Hepatocyte (in vitro differentiated cells): Measurements from ENCODE around the gene SKAP1.

Experiments
- CTCF ChIP-seq: fragments of 200-600 bp; sonication (generic); IDR thresholded peaks from 2 replicates; pipeline ENCODE4 v1.5.1; 2016; ENCODE audit warnings: antibody characterized with exemption, mild to moderate bottlenecking; ENCODE audit not compliant: poor library complexity
- EZH2 ChIP-seq: fragments of 200-600 bp; sonication (generic); IDR thresholded peaks from 2 replicates; pipeline ENCODE4 v1.6.1; 2016; ENCODE audit warnings: antibody characterized with exemption, mild to moderate bottlenecking, borderline replicate concordance

DNA sequence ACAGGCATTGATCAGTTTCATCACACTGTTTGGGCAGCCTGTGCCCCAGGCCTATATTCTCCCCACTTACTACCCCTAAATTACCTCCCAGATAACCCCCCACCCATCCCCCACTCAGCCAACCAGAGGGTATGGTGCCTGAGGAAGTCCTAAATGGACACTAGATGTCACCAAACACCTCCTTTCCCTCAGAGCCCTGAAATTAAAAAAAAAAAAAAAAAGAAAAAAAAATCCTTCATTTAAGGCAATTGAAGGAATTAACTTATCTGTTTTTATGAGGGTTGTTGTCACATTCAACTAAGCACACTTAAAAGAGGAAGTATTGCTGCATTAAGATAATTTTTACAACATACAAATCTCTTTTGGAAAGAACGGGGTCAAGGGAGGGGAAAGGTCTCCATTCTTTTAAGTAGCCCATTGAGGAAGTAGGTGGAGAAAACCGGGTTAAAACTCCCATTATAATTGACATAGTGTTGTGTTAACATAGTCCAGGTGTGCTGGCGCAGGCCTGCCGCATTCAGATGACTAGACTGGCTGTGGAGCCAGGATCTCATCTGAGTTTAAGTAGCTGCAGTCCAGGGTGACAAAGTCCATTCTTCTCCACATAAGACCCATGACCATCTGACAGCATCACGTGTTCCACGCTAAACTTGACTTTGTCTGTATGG, 276.2 kb downstream of the SKAP1 start:
- TF ChIP-seq CTCF (peak; percentile 65), EZH2 (no peak)
